NT2/D1 (cell line): ENCODE results near the gene DIAPH3.

ENCODE experiments used
- YY1 ChIP-seq: IDR thresholded peaks from 2 replicates; pipeline ENCODE4 v1.6.1; 2011; ENCODE audit not compliant: insufficient read length, insufficient read depth
- ZNF274 ChIP-seq: IDR thresholded peaks from 2 replicates; pipeline ENCODE4 v1.6.1; 2011; ENCODE audit warnings: mild to moderate bottlenecking, low read depth, low read length

DNA sequence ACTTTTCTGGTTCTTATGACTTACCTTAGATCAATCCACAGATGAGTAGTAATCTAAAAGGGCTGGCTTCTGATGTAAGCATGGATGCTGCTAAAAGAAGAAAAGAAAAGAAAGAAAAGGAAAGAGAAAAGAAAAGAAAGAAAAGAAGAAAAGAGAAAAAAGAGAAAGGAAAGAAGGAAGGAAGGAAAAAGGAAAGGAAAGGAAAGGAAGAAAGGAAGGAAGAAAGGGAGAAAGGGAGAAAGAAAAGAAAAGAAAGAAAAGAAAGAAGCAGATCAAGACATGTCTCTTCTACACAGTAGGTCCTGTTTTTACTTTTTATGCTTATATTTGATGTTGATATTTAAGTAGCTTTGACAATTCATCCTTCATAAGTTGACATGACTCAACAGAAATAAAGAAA is 421.3 kb downstream of the DIAPH3 start:
- TF ChIP-seq ZNF274 (no peak), YY1 (no peak)
